GM12874 (cell line): ENCODE results near the gene GALNT7.

ENCODE experiments used
- TF ChIP-seq, protein P1 (sequence below): IDR thresholded peaks from 2 replicates; pipeline ENCODE4 v1.5.1; 2011; ENCODE audit warnings: low read depth, mild to moderate bottlenecking, control low read depth, low read length, moderate library complexity; ENCODE audit not compliant: insufficient read depth

GALNT7 gene

DNA sequence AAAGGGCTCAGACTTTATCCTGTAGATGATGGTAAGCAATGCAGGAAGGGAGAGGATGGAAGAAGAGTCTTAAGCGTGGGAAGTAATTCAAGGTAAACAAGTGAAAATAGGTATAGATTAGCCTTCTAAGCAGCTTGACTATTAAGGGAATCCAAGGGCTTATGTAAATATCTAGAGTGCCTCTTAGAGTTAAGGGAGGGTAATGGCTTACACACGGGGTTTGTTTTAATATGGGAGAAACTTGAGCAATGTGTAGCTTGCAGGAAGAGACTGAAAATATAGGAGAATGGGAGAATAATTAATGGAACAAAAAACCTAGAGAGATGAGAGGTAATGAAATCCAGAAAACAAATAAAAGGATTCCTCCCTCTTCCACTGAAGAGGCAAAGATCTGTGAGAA is 189.3 kb downstream of the GALNT7 start:
- TF ChIP-seq, protein P1, sequence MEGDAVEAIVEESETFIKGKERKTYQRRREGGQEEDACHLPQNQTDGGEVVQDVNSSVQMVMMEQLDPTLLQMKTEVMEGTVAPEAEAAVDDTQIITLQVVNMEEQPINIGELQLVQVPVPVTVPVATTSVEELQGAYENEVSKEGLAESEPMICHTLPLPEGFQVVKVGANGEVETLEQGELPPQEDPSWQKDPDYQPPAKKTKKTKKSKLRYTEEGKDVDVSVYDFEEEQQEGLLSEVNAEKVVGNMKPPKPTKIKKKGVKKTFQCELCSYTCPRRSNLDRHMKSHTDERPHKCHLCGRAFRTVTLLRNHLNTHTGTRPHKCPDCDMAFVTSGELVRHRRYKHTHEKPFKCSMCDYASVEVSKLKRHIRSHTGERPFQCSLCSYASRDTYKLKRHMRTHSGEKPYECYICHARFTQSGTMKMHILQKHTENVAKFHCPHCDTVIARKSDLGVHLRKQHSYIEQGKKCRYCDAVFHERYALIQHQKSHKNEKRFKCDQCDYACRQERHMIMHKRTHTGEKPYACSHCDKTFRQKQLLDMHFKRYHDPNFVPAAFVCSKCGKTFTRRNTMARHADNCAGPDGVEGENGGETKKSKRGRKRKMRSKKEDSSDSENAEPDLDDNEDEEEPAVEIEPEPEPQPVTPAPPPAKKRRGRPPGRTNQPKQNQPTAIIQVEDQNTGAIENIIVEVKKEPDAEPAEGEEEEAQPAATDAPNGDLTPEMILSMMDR = no peak

DNA sequence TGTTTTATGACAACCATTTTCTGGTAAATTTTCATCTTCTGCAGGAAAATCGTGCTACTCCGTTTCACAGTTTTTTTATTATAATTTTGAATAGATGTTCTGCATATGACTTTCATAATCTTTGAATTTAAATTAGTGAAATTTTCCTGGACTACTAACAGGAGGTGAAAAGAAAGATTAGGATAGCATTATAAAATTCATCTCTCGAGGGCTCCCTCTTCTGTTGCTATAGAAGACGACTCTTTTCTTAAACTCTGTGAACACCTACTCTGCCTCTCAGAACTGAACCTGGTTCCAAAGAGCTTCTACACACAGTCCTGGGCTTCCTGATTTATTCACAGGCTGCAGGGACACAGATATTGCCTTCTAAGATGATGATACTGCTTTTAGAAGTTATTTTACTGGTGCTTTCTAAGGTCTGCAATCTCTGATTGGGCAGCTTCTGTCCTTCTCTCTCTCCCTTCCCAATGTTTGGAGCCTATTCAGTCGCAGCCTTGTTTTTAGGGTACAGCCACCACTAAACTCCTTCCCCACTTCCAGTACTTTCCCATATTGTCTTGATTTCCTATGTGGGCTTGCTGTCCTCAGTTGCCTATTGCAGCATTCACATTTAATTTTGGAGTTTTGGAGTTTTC is 192.1 kb downstream of the GALNT7 start:
- TF ChIP-seq, protein P1 = no peak

DNA sequence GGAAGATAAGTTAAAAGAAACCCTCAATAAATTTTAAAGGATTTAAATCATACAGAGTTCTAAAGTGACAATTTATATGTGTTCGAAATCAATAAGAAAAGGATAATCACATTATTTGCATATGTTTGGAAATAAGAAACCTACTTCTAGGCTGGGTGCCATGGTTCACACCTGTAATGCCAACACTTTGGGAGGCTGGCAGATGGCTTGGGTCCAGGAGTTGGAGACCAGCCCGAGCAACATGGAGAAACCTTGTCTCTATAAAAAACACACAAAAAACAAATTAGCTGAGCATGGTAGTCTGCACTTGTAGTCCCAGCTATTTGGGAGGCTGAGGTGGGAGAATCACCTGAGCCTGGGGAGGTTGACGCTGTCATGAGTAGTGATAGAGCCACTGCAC is 194.1 kb downstream of the GALNT7 start:
- TF ChIP-seq, protein P1 = no peak

DNA sequence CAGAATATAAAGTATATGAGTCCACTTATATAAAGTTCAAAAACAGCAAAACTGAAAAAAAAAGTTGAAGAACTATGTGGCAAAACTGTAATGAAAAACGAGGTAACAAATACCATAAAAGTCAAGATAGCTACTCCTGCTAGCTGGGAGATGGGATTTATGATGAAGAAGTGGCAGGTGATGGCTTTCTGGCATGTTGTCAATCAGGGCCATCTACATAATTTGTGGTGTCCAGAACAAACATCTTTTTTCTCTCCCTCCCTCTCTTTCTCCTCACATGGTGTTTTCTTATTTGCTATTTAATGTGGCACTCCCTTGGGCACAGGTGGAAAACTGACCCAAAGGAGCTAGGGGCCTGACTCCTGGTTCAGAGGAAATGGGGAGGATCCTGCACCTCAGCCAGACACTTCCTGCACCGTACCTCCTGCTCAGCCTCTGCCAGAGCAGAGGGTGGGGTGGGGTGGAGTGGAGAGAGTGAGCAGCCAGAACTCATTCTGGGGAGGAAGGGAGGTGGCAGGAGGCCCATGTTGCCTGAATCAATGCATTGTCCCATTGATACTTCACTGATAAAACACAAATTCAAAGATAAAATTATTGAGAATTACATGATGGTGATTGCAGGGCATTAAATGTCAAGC is 196.9 kb downstream of the GALNT7 start:
- TF ChIP-seq, protein P1 = no peak

DNA sequence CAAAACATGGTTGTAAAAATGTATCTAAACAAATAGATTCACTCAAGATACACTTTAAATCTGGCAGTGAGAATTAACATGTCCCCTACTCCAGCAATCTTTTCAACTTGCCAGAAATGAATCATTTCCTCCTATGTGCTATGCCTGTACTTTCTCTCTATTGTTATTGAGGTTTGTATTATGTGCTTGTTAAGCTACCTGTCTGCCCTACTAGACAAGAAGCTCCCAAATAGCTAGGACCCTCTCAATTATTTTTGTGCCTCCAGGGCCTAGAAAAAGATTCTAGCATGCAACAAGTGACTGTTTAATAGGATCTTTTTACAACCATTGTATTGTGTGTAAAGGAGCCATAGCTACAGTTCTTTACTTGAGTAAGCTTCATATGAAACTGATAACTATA is 198.7 kb downstream of the GALNT7 start:
- TF ChIP-seq, protein P1 = no peak

DNA sequence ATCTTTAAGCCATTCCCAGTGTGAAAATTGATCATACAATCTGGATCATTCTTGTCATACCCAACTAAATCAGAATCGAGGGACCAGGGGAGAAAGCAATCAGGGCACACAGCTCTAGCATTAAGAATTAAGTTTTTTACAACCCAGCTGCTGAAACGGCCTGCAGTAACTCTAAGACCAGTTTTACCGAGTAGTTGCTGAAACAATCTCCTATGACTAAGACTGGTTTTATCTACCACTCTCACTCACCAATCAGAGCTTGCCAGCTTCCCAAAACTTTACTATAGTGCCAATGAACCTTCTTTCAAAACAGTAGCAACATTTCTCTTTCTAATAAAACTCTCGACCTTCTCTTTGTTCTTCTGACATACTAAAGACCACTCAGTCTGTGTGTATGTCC is 199.3 kb downstream of the GALNT7 start:
- TF ChIP-seq, protein P1 = no peak

DNA sequence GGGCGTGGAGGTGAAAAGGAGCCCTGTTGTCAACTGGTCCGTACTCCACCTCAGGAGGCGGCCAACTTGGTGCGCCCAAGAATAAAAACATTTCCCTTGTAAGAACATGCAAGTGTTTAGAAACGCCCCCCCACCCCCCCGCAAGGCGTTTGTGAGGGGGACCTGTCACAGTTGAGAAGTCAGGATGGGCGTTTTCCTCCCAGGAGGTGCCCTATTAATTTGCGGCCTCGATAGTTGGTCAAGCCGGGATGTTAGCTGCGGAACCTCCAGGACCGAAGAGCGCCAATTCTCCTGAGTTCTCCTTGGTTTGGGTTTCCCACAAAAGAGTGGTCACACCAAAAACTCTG is 201.5 kb downstream of the GALNT7 start:
- TF ChIP-seq, protein P1 = no peak
